PFSK-1 (cell line): ENCODE results near the gene NPC1L1.

Experiments
- FOXP2 ChIP-seq: optimal IDR thresholded peaks from 2 replicates; pipeline ENCODE3; 2011; ENCODE audit warnings: borderline replicate concordance, control low read depth, inconsistent platforms; ENCODE audit not compliant: insufficient read depth; ENCODE audit errors: extremely low read length, extremely low read depth
- TF ChIP-seq, protein P1 (sequence below), 2 experiments: IDR thresholded peaks; 2 replicates each; pipeline versions ENCODE4 v1.6.1 to v1.8.0; 2011 to 2012; ENCODE audit warnings: low read depth in 2 of 2, low read length in 2 of 2, control low read depth in 1 of 2, inconsistent platforms in 1 of 2, mild to moderate bottlenecking in 1 of 2, moderate library complexity in 1 of 2; ENCODE audit not compliant: insufficient read depth in 1 of 2

DNA sequence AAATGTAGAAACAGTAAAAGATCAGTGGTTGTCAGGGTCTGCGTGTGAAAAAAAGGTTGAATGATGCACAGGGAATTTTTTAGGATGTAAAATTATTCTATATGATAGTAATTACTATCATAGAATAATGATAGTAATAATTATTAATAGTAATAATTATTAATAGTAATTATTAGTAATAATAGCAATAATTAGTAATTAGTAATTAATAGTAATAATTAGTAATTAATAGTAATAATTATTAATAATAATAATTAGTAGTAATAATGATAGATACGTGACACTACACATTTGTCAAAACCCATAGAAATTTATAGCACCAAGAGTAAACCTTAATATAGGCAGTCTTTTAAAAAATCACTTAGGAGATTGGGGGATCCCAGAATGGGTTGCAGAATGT, 46.2 kb downstream of the NPC1L1 start:
- TF ChIP-seq, protein P1, sequence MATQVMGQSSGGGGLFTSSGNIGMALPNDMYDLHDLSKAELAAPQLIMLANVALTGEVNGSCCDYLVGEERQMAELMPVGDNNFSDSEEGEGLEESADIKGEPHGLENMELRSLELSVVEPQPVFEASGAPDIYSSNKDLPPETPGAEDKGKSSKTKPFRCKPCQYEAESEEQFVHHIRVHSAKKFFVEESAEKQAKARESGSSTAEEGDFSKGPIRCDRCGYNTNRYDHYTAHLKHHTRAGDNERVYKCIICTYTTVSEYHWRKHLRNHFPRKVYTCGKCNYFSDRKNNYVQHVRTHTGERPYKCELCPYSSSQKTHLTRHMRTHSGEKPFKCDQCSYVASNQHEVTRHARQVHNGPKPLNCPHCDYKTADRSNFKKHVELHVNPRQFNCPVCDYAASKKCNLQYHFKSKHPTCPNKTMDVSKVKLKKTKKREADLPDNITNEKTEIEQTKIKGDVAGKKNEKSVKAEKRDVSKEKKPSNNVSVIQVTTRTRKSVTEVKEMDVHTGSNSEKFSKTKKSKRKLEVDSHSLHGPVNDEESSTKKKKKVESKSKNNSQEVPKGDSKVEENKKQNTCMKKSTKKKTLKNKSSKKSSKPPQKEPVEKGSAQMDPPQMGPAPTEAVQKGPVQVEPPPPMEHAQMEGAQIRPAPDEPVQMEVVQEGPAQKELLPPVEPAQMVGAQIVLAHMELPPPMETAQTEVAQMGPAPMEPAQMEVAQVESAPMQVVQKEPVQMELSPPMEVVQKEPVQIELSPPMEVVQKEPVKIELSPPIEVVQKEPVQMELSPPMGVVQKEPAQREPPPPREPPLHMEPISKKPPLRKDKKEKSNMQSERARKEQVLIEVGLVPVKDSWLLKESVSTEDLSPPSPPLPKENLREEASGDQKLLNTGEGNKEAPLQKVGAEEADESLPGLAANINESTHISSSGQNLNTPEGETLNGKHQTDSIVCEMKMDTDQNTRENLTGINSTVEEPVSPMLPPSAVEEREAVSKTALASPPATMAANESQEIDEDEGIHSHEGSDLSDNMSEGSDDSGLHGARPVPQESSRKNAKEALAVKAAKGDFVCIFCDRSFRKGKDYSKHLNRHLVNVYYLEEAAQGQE (IDR thresholded peaks at IDR 0.05; ENCODE audit: insufficient read depth in 1 of 2, low read depth in 2 of 2, low read length in 2 of 2) = no peak
- no peak for TF ChIP-seq FOXP2
